HK-2 (cell line): ENCODE results near the gene RUNX1.

Experiments used
- DNase-seq: peaks from one replicate; pipeline ENCODE4 v3.0.0-alpha.2; 2018; ENCODE audit not compliant: unreplicated experiment

Gene RUNX1

GRCh38 chr21:34992736-34993398 lies 56.2 kb downstream of the RUNX1 start:
- no peak for DNase-seq

GRCh38 chr21:34992180-34992579 lies 56.9 kb downstream of the RUNX1 start:
- no peak for DNase-seq

- no peak for DNase-seq
Observed at GRCh38 chr21:34991366-34991957, 57.6 kb downstream of the RUNX1 start.

GRCh38 chr21:34990842-34991241 lies 58.3 kb downstream of the RUNX1 start:
- no peak for DNase-seq

- DNase-seq = no peak
Observed at GRCh38 chr21:34989337-34990151, 59.6 kb downstream of the RUNX1 start.

- no peak for DNase-seq
Observed at GRCh38 chr21:34988625-34989024, 60.5 kb downstream of the RUNX1 start.

- no peak for DNase-seq
Observed at GRCh38 chr21:34988139-34988538, 61.0 kb downstream of the RUNX1 start.

GRCh38 chr21:34987501-34988072 lies 61.5 kb downstream of the RUNX1 start:
- no peak for DNase-seq

- peak; percentile 28 for DNase-seq
Observed at GRCh38 chr21:34986561-34987500, 62.3 kb downstream of the RUNX1 start.

- no peak for DNase-seq
Observed at GRCh38 chr21:34984356-34985058, 64.6 kb downstream of the RUNX1 start.

- peak; percentile 39 for DNase-seq
Observed at GRCh38 chr21:34983680-34984086, 65.4 kb downstream of the RUNX1 start.

- no peak for DNase-seq
Observed at GRCh38 chr21:34981791-34982190, 67.3 kb downstream of the RUNX1 start.

- DNase-seq = no peak
Observed at GRCh38 chr21:34980423-34981115, 68.5 kb downstream of the RUNX1 start.

GRCh38 chr21:34979383-34979782 lies 69.7 kb downstream of the RUNX1 start:
- DNase-seq = no peak

GRCh38 chr21:34977333-34977732 lies 71.8 kb downstream of the RUNX1 start:
- DNase-seq = no peak

- DNase-seq = no peak
Observed at GRCh38 chr21:34974162-34974981, 74.7 kb downstream of the RUNX1 start.

- DNase-seq = no peak
Observed at GRCh38 chr21:34973685-34974084, 75.4 kb downstream of the RUNX1 start.

GRCh38 chr21:34971656-34972055 lies 77.4 kb downstream of the RUNX1 start:
- DNase-seq = no peak

- no peak for DNase-seq
Observed at GRCh38 chr21:34970566-34970965, 78.5 kb downstream of the RUNX1 start.
